Activated B cell treated with CpG ODN at 0.5 μM for 24 hours (primary cell): ENCODE results near the gene WDR91. TPM values are rescaled to one million over a fixed set of nuclear protein-coding genes. Genes with fewer than 3 reads are reported as not detected.

Source experiments
- ATAC-seq: fragments of 200-7000 bp; cut with Tn5 transposase; one replicate; pipeline ENCODE4 v1.10.0; 2021; ENCODE audit warnings: low read depth, mild to moderate bottlenecking, moderate library complexity
- CTCF ChIA-PET: fragments of 350-600 bp; sonication (Branson Sonifier 250); formaldehyde crosslinking; loops from one replicate; lab custom pipeline; 2021; ENCODE audit warnings: antibody characterized with exemption; lab: Charles Lee
- POLR2A ChIA-PET: fragments of 350-600 bp; sonication (Branson Sonifier 250); formaldehyde crosslinking; loops from one replicate; lab custom pipeline; 2021; ENCODE audit warnings: antibody characterized with exemption; lab: Charles Lee
- DNase-seq: peaks from one replicate; pipeline ENCODE4 v3.0.0; 2022
- H3K27ac Mint-ChIP-seq: one replicate; pipeline ENCODE4 v1.8.0; 2020; ENCODE audit warnings: mixed read lengths
- H3K27me3 Mint-ChIP-seq: one replicate; pipeline ENCODE4 v1.8.0; 2021; ENCODE audit warnings: mixed read lengths
- H3K36me3 Mint-ChIP-seq: one replicate; pipeline ENCODE4 v1.8.0; 2021; ENCODE audit warnings: low read depth, mixed read lengths
- H3K4me1 Mint-ChIP-seq: one replicate; pipeline ENCODE4 v1.8.0; 2021; ENCODE audit warnings: mixed read lengths
- H3K4me3 Mint-ChIP-seq: one replicate; pipeline ENCODE4 v1.8.0; 2020; ENCODE audit warnings: mild to moderate bottlenecking, mixed read lengths
- H3K9me3 Mint-ChIP-seq: one replicate; pipeline ENCODE4 v1.8.0; 2020; ENCODE audit warnings: mixed read lengths
- intact Hi-C: fragments of 100-400 bp; cut with micrococcal nuclease; formaldehyde crosslinking; loops from one replicate; pipeline ENCODE4 v1.15.1; 2024
- total RNA-seq: library from RNA; stranded (reverse); gene quantifications from 2 replicates; pipeline ENCODE4 v1.2.3, GENCODE V29; 2022
- TF ChIP-seq, protein P1 (sequence below): fragments of 200-600 bp; IDR thresholded peaks from one replicate; pipeline ENCODE4 v1.8.0; 2022; ENCODE audit warnings: antibody characterized with exemption, mild to moderate bottlenecking

Gene WDR91
- total RNA-seq, 1 donor from 2014 or later: 60.1 TPM

DNA sequence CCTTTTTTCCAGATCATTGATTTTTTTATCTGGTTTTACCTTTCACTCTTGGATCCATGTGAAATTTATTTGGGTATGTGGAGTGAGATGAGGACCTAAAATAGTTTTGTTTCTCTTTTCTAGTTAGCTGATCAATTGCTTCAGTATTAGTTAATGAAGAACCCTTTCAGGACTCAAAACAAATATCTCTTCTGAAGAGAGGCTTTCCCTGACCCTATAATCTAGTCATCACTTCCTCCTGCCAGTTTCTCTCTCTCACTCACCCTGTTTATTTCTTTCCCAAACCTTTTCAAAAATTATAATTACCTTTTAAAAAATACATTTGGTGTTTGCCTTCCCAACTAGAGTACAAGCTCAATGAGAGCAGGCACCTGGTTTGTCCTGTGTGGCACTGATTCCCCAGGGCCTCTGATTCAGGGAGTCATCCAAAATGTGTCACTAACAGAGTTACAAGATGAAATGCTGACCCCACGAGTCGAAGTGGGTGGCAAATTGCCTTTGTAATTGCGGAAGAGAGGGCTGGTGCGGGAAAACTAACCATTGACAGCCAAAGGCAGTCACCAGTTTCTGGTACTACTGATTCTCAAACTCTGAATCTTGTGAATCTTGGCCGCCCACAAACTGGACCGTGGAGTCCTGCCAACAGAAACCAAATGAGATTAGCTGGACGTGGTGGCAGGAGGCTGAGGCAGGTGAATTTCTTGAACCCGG, 61.1 kb downstream of the WDR91 start:
- peaks cover 47% of the 10 kb centered on the region for H3K36me3 Mint-ChIP-seq
- intact Hi-C loops: no loop called here
- TF ChIP-seq, protein P1, sequence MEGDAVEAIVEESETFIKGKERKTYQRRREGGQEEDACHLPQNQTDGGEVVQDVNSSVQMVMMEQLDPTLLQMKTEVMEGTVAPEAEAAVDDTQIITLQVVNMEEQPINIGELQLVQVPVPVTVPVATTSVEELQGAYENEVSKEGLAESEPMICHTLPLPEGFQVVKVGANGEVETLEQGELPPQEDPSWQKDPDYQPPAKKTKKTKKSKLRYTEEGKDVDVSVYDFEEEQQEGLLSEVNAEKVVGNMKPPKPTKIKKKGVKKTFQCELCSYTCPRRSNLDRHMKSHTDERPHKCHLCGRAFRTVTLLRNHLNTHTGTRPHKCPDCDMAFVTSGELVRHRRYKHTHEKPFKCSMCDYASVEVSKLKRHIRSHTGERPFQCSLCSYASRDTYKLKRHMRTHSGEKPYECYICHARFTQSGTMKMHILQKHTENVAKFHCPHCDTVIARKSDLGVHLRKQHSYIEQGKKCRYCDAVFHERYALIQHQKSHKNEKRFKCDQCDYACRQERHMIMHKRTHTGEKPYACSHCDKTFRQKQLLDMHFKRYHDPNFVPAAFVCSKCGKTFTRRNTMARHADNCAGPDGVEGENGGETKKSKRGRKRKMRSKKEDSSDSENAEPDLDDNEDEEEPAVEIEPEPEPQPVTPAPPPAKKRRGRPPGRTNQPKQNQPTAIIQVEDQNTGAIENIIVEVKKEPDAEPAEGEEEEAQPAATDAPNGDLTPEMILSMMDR: no peak
- no peaks in the 10 kb centered on the region for H3K27me3 Mint-ChIP-seq
- ChIA-PET CTCF (interaction anchor here (0.8 to 2.1 kb wide), 7 partner anchors 11 to 164 kb away, joined by 3 to 9 read pairs (median 3); partner anchors contain the start of genes AGBL3, CYREN and WDR91), POLR2A (interaction anchor here (1.4 to 7.6 kb wide), 4 partner anchors 12 to 164 kb away, joined by 4 to 119 read pairs (median 78); partner anchors contain the start of genes AGBL3, CYREN and WDR91)
- H3K9me3 Mint-ChIP-seq: peaks cover 13% of the 10 kb centered on the region
- peak overlapping the region; percentile 83 for H3K4me3 Mint-ChIP-seq
- DNase-seq (no peak), ATAC-seq (no peak)
- peak overlapping the region; percentile 93 for H3K27ac Mint-ChIP-seq
- H3K4me1 Mint-ChIP-seq: peaks cover 88% of the 10 kb centered on the region

DNA sequence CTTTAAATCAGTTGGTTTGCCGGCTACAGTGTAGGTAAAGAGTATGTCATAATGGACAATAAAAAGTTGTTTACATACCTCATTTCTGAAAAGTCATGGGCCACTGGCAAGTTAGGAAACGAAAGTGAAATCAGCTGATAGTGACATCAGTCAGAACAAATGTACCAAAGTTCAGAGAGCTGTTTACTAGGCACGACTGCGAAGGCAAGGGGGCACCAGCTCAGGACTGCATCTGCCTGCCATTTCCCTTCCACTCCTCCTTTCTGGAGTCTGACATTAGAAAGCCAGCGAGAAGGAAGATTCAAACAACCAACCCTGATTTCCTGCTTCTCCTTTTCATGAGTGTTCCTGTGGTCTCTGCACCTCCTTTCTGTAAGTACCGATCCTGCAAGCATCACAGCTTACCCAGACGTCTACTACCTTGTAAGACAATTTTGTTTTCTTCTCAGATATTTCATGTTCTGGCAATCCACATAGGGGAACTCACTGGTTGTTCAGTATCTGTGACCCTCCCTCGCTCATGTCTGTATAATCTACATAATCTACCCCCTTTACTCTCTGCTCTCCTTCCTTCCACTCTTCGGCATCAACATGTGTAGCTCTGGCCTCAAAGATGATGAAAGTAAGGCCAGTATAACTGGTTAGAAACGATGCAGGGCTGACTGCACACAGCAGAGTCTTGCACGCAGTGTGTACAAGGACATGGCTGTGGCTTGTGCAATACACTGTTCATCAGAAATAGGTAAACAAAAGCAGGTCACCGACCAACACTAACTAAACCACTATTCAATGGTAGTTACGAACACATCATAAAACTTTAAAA, 63.2 kb downstream of the WDR91 start, which contains the start of gene TMEM140:
TMEM140 (plus strand) TSS at position 174 of the 823 bp plus-strand sequence. CDS start 16,370 bp downstream, outside the sequence.
- Mint-ChIP-seq H3K4me3 (peak within 1 kb of the TSS; percentile 83), H3K36me3 (peaks cover 27% of the 10 kb centered on the region), H3K9me3 (no peaks in the 10 kb centered on the region), H3K4me1 (peaks cover 73% of the 10 kb centered on the region), H3K27me3 (no peaks in the 10 kb centered on the region), H3K27ac (peak within 1 kb of the TSS; percentile 93)
- intact Hi-C loops: loop anchor here (1.0 to 5.0 kb wide), 8 partner anchors 13 to 829 kb away; partner anchors contain the start of genes AGBL3, BPGM, CYREN and MTPN
- ChIA-PET POLR2A (interaction anchor here (0.7 to 7.6 kb wide), 16 partner anchors 10 to 831 kb away, joined by 3 to 119 read pairs (median 6); partner anchors contain the start of genes AGBL3, AKR1B1, BPGM and CYREN), CTCF (interaction anchor here (0.5 to 3.2 kb wide), 8 partner anchors 8 to 1881 kb away, joined by 3 to 20 read pairs (median 4); partner anchors contain the start of genes AGBL3 and CYREN)
- DNase-seq: no peak
- TF ChIP-seq, protein P1: no peak
- ATAC-seq: peak; percentile 72

DNA sequence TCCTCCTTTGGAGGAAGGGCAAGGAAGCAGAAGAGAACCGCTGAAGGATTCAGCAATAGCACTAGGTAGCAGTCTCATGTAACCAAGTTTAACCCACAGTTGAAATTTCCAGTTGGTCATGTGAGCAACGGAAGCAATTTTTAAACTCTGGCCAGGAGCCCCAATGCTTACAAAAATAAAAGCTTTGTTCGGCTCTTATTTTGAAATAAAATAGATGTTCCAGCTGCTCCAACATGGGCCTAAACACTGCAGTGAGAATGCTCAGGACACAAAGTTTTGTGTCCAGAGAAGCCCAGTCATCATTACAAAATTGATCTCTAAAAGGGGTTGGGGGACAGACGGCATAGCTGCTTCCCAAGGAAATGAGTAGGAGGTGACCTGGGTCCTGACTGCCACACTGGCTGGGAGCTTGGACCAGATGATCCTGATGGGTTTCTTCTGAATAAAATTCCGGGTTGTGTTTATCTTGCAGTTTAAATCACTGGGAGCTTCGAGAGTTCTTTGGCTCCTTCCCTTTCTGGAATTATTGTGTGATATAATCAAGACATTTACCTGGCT, 63.9 kb downstream of the WDR91 start:
- no peak for DNase-seq
- Mint-ChIP-seq H3K4me3 (peak overlapping the region; percentile 83), H3K36me3 (peaks cover 20% of the 10 kb centered on the region), H3K27ac (peak overlapping the region; percentile 93), H3K27me3 (no peaks in the 10 kb centered on the region), H3K9me3 (no peaks in the 10 kb centered on the region), H3K4me1 (peaks cover 66% of the 10 kb centered on the region)
- TF ChIP-seq, protein P1: no peak
- POLR2A ChIA-PET: interaction anchor here (0.8 to 7.6 kb wide), 14 partner anchors 9 to 831 kb away, joined by 3 to 119 read pairs (median 10); partner anchors contain the start of genes AGBL3, AKR1B1, BPGM and CYREN
- intact Hi-C loops: loop anchor here (5.0 kb wide), 2 partner anchors 45 to 830 kb away; partner anchors contain the start of gene MTPN
- CTCF ChIA-PET: interaction anchor here (0.8 to 3.2 kb wide), 7 partner anchors 9 to 162 kb away, joined by 3 to 20 read pairs (median 5); partner anchors contain the start of genes AGBL3 and CYREN
- no peak for ATAC-seq

DNA sequence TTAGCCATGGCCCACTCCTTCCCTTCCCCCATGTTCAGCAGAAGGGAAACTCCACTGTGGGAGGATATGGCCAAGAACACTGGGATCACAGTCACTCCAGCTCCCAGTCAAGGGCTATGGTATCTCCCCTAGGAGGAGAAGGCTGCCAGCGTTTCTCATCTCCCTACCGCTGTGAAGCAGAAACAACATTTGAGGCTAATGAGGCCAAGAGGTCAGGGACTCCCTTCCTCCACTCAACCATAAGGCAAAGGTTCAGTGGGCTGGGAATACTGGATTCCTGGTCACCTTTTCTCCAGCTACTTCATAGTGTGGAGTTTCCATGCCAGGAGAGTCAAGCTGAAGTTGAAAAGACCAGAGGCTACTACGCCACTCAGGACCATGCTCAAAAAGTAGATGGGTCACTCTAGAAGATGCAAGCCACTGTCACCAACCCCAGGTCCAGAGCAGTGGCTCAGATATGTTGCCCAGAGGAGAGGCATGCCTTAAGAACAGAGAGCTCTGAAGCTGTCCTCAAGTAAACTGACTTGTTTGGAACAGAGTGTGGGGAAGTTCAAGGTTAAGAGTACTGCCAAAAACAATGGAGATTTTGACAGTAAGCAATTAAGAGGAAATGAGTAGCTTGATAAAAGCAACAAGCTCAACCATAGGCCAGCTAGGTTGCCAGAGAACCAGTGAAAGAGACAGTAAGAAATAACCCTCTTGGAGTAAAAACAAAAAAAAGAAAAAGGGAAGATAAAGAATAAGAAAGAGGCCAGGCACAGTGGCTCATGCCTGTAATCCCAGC, 67.2 kb downstream of the WDR91 start:
- H3K27ac Mint-ChIP-seq: no peak overlapping the region
- intact Hi-C loops: no loop called here
- POLR2A ChIA-PET: interaction anchor here (1.5 to 7.6 kb wide), 2 partner anchors 18 to 27 kb away, joined by 4 to 119 read pairs; partner anchors contain the start of gene CYREN

More for the DNA sequence above, 67.2 kb downstream of the WDR91 start:
- TF ChIP-seq, protein P1: no peak
- CTCF ChIA-PET: no interaction called here
- H3K4me1 Mint-ChIP-seq: peaks cover 33% of the 10 kb centered on the region
- H3K4me3 Mint-ChIP-seq: no peak overlapping the region
- no peak for DNase-seq
- peaks cover 9% of the 10 kb centered on the region for H3K36me3 Mint-ChIP-seq
- H3K9me3 Mint-ChIP-seq: no peaks in the 10 kb centered on the region
- H3K27me3 Mint-ChIP-seq: no peaks in the 10 kb centered on the region
- ATAC-seq: no peak

Other genes with a start within 250 kb of the WDR91 start
- gene AGBL3, start 225.0 kb downstream of the WDR91 start, total RNA-seq: 6.1 and 9.6 TPM in 2 replicates
- gene TMEM140, start 63.5 kb downstream of the WDR91 start, total RNA-seq: 18.6 and 20.9 TPM in 2 replicates
- gene CYREN, start 40.8 kb downstream of the WDR91 start, total RNA-seq: 78.2 and 79.3 TPM in 2 replicates
- gene STRA8, start 22.3 kb upstream of the WDR91 start, total RNA-seq: not detected in 2 replicates